Lung (tissue), 12 donors: ENCODE results near the gene ZNF783. TPM values are rescaled to one million over a fixed set of nuclear protein-coding genes. Genes with fewer than 3 reads are reported as not detected.
"Not testable (repeated sequence)": the region's sequence is repeated elsewhere in the genome, so short reads cannot be mapped to it uniquely, and the experiment has no call there.

Source experiments
- ATAC-seq: fragments of 200-7000 bp; cut with Tn5 transposase; one replicate; pipeline ENCODE4 v1.9.1; 2020; ENCODE audit warnings: moderate number of reproducible peaks; ENCODE audit not compliant: insufficient read depth, low FRiP score
- DNase-seq, 3 donors: peaks; one replicate each; pipeline ENCODE4 v3.0.0-alpha.2; 2013 to 2017
- H3K27ac ChIP-seq, 2 donors: one replicate each; pipeline ENCODE4 v1.5.1; 2013; ENCODE audit warnings: mild to moderate bottlenecking in 2 of 2, moderate library complexity in 2 of 2, control low read depth in 1 of 2, inconsistent platforms in 1 of 2, low read depth in 1 of 2, low read length in 1 of 2
- H3K27me3 ChIP-seq, 3 donors: one replicate each; pipeline ENCODE4 v1.5.1; 2013; ENCODE audit warnings: low read length in 2 of 3; ENCODE audit not compliant: control insufficient read depth in 3 of 3, insufficient read depth in 3 of 3
- H3K36me3 ChIP-seq, 4 donors: one replicate each; pipeline ENCODE4 v1.5.1; 2013; ENCODE audit warnings: low read length in 4 of 4, mild to moderate bottlenecking in 1 of 4, moderate library complexity in 1 of 4; ENCODE audit not compliant: control insufficient read depth in 4 of 4, insufficient read depth in 4 of 4
- H3K4me1 ChIP-seq, 5 donors: one replicate each; pipeline ENCODE4 v1.5.1; 2013; ENCODE audit warnings: low read length in 5 of 5, mild to moderate bottlenecking in 2 of 5, moderate library complexity in 1 of 5; ENCODE audit not compliant: control insufficient read depth in 5 of 5, insufficient read depth in 5 of 5
- H3K4me3 ChIP-seq: one replicate; pipeline ENCODE4 v1.5.1; 2013; ENCODE audit warnings: mild to moderate bottlenecking, control low read depth, moderate library complexity
- H3K9ac ChIP-seq, 2 donors: one replicate each; pipeline ENCODE4 v1.5.1; 2013; ENCODE audit warnings: low read length in 2 of 2, control low read depth in 1 of 2; ENCODE audit not compliant: insufficient read depth in 1 of 2
- H3K9me3 ChIP-seq, 4 donors: one replicate each; pipeline ENCODE4 v1.5.1; 2013; ENCODE audit warnings: low read length in 3 of 4, mild to moderate bottlenecking in 1 of 4, moderate library complexity in 1 of 4; ENCODE audit not compliant: control insufficient read depth in 4 of 4, insufficient read depth in 3 of 4
- WGBS, 2 donors: extraction: QIAGEN DNeasy Blood & Tissue Kit; methylation state at CpG; one replicate each; pipeline ENCODE4 v1.1.7; 2013; 5-methylcytosine and 5-hydroxymethylcytosine counted together
- polyA plus RNA-seq, 2 donors: library from polyadenylated mRNA; stranded (reverse); fragments of 200-250 nt; gene quantifications; one replicate each; pipeline ENCODE4 v1.2.1, GENCODE V29; 2013
- total RNA-seq, 2 donors: library from RNA; depleted of rRNA in 1 of 2; stranded (reverse); fragments of >200 nt in 1 of 2; gene quantifications; one replicate each; pipeline ENCODE4 v1.2.1, GENCODE V29; 2014 to 2021
- TF ChIP-seq, protein P1 (sequence below): IDR thresholded peaks from 2 replicates; pipeline ENCODE4 v1.5.1; 2012; ENCODE audit warnings: mild to moderate bottlenecking; ENCODE audit errors: control extremely low read depth, extremely low read depth
- donor health status: control.
- donor health status: control.
- donor health status: Bipolar disorder and iron deficiency.
- donor health status: healthy.
- donor health status: DM: yes; HTN: yes; CAD: no.

The ZNF783 gene
- total and polyA plus RNA-seq, 4 donors: 6.2 to 16.3 (median 7.7) TPM

DNA sequence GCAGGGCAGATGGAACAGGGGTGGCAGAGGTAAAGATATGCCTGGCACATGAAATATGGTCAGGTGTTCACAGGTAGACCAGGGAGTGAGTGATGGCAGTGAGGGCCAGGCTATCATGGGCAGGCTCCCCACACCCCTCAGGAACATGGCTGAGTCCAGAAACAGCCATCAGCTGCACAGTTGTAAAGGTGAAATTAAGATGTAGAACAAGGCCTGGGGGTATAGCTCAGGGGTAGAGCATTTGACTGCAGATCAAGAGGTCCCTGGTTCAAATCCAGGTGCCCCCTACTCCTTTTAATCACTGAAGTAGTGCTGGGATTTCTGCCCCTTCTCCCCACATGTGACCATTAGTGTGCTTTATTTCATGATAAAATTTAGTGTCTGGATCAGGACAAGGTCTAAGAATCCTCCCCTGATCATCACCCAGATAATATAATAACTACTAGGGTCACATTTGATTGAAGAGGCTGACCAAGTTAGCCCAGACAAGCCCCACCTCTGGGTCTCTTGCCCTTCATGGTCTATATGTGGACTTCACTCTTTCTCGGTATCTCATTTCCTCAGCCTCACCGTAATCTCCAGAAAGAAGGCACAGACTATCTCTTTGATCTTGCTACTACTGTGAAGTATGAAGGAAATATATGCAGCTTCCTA, 69.0 kb downstream of the ZNF783 start:
- 66 to 88% methylated on average over 2 of the region's 2 CpGs for WGBS, 2 donors
- Histone ChIP-seq H3K9ac (no peak overlapping the region), H3K27me3 (no peaks in the 10 kb centered on the region), H3K9me3 (peaks cover 0 to 2% (median 0%) of the 10 kb centered on the region in 4 donors), H3K27ac (no peak overlapping the region), H3K4me3 (no peak overlapping the region), H3K4me1 (peaks cover 0 to 2% (median 0%) of the 10 kb centered on the region in 5 donors), H3K36me3 (no peaks in the 10 kb centered on the region)
- no peak for DNase-seq
- TF ChIP-seq, protein P1, sequence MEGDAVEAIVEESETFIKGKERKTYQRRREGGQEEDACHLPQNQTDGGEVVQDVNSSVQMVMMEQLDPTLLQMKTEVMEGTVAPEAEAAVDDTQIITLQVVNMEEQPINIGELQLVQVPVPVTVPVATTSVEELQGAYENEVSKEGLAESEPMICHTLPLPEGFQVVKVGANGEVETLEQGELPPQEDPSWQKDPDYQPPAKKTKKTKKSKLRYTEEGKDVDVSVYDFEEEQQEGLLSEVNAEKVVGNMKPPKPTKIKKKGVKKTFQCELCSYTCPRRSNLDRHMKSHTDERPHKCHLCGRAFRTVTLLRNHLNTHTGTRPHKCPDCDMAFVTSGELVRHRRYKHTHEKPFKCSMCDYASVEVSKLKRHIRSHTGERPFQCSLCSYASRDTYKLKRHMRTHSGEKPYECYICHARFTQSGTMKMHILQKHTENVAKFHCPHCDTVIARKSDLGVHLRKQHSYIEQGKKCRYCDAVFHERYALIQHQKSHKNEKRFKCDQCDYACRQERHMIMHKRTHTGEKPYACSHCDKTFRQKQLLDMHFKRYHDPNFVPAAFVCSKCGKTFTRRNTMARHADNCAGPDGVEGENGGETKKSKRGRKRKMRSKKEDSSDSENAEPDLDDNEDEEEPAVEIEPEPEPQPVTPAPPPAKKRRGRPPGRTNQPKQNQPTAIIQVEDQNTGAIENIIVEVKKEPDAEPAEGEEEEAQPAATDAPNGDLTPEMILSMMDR: no peak
- ATAC-seq: no peak

DNA sequence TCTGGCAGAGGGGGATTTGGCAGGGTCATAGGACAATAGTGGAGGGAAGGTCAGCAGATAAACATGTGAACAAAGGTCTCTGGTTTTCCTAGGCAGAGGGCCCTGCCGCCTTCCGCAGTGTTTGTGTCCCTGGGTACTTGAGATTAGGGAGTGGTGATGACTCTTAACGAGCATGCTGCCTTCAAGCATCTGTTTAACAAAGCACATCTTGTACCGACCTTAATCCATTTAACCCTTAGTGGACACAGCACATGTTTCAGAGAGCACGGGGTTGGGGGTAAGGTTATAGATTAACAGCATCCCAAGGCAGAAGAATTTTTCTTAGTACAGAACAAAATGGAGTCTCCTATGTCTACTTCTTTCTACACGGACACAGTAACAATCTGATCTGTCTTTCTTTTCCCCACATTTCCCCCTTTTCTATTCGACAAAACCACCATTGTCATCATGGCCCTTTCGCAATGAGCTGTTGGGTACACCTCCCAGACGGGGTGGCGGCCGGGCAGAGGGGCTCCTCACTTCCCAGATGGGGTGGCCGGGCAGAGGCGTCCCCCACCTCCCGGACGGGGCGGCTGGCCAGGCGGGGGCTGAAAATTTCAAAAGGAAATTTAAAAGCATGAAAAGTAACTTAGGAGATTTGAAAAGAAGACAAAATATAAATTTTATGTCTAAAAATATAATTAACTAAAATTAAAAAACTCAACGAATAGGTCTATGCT, 70.8 kb downstream of the ZNF783 start:
- ATAC-seq, H3K4me1 ChIP-seq, H3K9me3 ChIP-seq, H3K27me3 ChIP-seq, DNase-seq, H3K36me3 ChIP-seq, H3K9ac ChIP-seq, H3K27ac ChIP-seq, H3K4me3 ChIP-seq: not testable (repeated sequence)
- 76 to 79% methylated on average over 16 of the region's 18 CpGs for WGBS, 2 donors

DNA sequence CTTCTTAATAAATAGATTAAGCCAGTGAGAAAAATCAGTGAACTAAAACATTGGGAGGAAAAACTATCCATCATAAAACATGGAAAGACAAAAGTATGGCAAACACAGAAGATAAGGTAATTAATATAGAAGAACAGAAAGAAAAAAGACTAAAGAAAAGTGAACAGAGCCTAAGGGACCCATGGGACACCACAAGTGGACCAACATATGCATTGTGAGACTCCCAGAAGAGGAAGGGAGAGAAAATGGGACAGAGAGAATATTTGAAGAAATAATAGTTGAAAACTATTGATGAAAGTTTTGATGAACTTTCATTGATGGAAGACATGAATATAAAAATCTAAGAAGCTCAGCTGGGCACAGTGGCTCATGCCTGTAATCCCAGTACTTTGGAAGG, 71.3 kb downstream of the ZNF783 start:
- H3K27me3 ChIP-seq: no peaks in the 10 kb centered on the region
- no peak overlapping the region for H3K4me3 ChIP-seq
- TF ChIP-seq, protein P1: no peak
- no peak for ATAC-seq
- H3K36me3 ChIP-seq: no peaks in the 10 kb centered on the region
- H3K27ac ChIP-seq: no peak overlapping the region
- H3K9ac ChIP-seq: no peak overlapping the region
- peaks cover 0 to 2% (median 0%) of the 10 kb centered on the region in 5 donors for H3K4me1 ChIP-seq
- peaks cover 0 to 2% (median 0%) of the 10 kb centered on the region in 4 donors for H3K9me3 ChIP-seq
- DNase-seq: no peak

DNA sequence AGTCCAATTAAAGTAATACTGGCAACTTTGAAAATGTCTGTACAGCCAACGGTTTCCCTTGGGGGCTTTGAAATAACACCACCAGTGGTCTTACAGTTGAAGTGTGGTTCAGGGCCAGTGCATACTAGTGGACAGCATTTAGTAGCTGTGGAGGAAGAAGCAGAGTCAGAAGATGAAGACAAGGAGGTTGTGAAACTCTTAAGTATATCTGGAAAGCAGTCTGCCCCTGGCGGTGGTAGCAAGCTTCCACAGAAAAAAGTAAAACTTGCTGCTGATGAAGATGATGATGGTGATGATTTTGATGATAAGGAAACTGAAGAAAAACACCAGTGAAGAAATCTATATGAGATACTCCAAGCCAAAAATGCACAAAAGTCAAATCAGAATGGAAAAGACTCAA, 72.2 kb downstream of the ZNF783 start:
- WGBS, 2 donors: 80 to 81% methylated on average over 2 of the region's 2 CpGs
- no peak for ATAC-seq
- TF ChIP-seq, protein P1: no peak

More for the DNA sequence above, 72.2 kb downstream of the ZNF783 start:
- DNase-seq: no peak
- no peaks in the 10 kb centered on the region for H3K36me3 ChIP-seq
- no peak overlapping the region for H3K9ac ChIP-seq
- no peaks in the 10 kb centered on the region for H3K27me3 ChIP-seq
- no peak overlapping the region for H3K4me3 ChIP-seq
- peaks cover 0 to 2% (median 0%) of the 10 kb centered on the region in 5 donors for H3K4me1 ChIP-seq
- peaks cover 0 to 2% (median 0%) of the 10 kb centered on the region in 4 donors for H3K9me3 ChIP-seq
- H3K27ac ChIP-seq: no peak overlapping the region
